ENCODE data around the gene PRMT2.

DNA sequence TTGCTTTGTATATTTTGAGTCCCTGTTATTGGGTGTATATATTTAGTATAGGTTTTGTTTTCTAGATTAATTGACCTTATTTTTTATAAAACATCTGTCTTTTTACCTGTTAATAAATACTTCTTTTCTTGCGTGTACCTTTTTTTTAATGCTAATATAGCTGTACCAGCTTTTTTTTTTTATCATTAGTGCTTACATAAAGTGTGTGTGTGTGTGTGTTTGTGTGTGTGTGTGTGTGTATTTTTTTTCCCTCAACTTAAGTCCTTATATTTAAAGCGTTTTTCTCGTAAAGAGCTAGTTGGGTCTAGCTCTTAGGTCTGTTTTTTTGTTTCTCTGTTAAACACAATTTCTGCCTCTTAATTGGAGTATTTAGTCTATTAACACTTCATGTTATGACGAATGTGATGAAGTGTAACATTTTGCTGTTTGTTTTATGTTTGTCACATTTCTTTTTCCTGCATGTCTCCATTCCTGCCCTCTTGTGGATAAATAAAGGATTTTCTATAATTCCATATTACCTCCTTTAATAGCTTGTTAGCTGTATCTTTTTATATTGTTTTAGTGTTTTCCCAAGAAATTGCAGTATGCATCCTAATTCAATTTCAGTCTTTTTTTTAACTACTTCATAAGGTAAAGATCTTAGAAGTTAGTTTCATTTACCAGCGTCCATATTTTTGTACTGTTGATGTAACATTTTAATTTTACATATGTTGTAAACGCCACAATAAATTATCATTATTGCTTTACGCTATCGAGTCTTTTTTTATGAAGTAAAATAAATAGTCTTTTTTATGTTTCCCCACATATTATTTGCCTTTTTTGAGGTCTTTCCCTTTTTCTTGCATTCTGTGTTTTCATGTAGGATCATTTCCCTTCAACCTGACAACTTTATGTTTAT, 4.3 kb downstream of the PRMT2 start:
- TF ChIP-seq EZH2 (IDR thresholded peaks at IDR 0.05; ENCODE audit: low read length, unreplicated experiment), result no peak
- no peak for TF ChIP-seq EZH2phosphoT487 (IDR thresholded peaks at IDR 0.05; ENCODE audit: borderline replicate concordance, low read length)

All from PC-3 (cell line).